GM12874 (cell line): ENCODE results near the gene HSPA1L.

Experiments used
- TF ChIP-seq, protein P1 (sequence below): IDR thresholded peaks from 2 replicates; pipeline ENCODE4 v1.5.1; 2011; ENCODE audit warnings: low read depth, mild to moderate bottlenecking, control low read depth, low read length, moderate library complexity; ENCODE audit not compliant: insufficient read depth

HSPA1L gene

DNA sequence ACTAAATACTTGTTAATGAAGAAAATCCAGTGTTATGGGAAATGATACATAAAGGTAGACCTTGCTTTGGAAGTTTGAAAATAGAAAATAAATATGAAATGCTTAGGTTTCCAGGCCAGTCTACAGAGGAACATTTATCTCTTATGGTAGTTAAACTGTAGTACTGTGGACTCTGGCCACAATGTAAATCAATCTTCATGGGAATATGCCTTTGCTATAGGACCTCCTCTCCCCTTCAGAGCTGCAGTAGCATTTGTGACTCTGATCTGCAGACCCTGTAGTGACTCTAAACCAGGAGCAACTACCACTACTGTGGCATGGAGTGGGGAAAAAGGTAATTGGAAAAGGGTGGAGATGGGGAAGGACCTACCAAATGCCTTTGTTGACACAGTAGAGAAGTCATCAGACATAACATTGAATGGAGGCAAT is 4.8 kb upstream of the HSPA1L start:
- TF ChIP-seq, protein P1, sequence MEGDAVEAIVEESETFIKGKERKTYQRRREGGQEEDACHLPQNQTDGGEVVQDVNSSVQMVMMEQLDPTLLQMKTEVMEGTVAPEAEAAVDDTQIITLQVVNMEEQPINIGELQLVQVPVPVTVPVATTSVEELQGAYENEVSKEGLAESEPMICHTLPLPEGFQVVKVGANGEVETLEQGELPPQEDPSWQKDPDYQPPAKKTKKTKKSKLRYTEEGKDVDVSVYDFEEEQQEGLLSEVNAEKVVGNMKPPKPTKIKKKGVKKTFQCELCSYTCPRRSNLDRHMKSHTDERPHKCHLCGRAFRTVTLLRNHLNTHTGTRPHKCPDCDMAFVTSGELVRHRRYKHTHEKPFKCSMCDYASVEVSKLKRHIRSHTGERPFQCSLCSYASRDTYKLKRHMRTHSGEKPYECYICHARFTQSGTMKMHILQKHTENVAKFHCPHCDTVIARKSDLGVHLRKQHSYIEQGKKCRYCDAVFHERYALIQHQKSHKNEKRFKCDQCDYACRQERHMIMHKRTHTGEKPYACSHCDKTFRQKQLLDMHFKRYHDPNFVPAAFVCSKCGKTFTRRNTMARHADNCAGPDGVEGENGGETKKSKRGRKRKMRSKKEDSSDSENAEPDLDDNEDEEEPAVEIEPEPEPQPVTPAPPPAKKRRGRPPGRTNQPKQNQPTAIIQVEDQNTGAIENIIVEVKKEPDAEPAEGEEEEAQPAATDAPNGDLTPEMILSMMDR = no peak

DNA sequence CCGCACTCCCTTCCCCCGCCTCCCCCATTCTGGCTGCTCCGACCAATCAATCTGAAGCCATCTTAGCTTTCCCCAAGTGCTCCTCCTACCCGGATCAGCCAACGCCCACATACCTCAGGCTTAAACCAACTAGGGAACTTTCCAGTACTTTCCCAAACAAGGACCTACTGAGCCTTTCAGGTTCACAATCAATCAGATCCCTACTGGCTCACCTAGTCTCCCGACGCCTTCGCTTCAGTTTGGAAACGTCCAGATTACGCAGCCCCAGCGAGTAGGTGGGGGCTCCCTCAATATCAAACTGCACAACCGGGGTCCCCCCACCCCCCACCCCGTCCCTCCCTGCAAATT is 432 bp downstream of the HSPA1L start:
- TF ChIP-seq, protein P1 = no peak

DNA sequence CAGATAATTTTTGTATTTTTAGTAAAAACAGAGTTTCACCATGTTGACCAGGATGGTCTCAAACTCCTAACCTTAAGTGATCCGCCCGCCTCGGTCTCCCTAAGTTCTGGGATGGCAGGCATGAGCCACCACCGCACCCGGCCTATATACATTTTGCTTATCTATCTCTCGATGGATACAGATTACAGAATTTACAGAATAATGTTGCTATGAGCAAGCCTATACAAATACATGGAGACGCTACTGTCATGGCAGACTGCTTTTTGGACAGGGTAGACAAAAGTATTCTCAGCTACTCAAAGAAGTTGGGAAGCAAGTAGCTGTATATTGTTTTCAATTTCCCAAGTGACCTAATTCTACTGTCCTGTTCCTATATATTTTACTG is 1.6 kb downstream of the HSPA1L start:
- TF ChIP-seq, protein P1 = no peak

DNA sequence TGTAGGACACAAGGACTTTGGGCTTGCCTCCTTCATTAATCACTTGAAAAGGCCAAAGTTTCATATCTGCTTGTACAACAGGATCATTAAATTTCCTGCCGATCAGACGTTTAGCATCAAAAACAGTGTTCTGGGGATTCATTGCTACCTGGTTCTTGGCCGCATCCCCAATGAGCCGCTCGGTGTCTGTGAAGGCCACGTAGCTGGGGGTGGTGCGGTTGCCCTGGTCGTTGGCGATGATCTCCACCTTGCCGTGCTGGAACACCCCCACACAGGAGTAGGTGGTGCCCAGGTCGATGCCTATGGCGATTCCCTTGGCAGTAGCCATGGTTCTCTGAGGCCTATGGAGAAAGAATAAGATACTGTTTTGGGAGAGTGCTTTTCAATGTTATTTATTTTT is 3.4 kb downstream of the HSPA1L start:
- TF ChIP-seq, protein P1 = no peak

DNA sequence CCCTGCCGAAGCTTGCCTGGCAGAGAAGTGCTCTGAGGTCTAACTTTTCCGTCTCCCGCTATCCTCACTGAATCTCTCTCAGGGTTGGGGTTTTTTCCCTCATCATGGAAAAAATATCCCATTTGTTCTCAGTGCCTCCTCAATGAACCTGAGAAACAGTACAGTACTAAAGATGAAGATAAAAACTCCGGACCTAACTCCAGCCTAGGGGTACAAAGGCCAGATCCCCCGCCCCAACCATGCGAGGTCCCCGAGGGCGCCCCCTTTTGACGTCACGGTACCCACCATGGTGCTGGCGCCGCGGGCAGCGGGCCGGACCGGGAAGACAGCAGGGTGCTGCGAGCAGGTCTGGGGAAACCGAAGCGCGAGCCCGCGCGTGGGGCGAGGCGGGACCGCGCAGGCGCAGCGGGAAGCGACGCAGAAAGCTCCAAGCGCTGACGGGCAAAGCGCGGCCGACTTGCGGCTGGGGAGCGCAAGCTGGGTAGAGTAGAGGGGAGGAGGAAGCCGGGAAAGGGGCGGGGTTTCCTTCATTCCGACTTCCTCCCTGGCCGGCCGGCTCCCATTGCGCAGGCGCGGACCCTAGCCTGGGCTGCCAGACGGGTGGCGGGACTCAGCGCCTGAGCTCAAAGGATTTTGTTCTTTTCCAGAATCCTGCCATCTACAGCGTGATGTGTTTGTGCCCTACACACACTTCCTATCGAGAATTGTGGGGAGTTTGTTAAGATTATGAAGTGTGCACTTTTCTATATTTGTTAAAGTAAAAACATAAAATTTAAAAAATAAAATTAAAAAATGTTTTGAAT is 8.4 kb downstream of the HSPA1L start, which contains the start of gene LSM2:
TSS of gene LSM2 (minus strand) at position 497 of the 803 bp plus-strand sequence. CDS start at position 288, 209 bp downstream.
- TF ChIP-seq, protein P1 = peak; percentile 28; the same call in 1 of the 2 replicates

DNA sequence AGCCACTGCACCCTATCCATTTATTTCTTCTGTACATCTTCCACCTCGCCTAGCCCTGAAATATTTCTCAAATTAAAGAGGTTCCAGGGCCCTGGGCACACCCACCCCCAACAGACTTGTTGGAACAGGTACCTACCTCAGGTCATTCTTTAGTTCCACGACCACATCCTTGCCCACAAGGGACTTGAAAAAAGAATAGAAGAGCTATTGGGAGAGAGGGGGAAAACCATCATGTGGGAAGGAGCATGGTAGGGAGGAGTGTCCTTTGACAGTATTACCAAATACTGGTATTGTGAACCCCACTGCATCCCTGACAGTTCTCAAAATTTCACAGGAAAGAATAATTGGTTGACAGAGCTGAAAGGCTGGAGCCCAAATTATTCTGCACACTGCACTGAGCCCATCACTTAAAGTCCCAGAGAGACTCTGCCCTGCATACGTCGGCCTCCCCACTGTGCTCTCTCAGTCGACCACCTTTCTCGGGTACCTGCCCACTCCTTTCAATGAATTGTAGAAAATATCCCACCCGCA is 9.1 kb downstream of the HSPA1L start:
- TF ChIP-seq, protein P1 = no peak

DNA sequence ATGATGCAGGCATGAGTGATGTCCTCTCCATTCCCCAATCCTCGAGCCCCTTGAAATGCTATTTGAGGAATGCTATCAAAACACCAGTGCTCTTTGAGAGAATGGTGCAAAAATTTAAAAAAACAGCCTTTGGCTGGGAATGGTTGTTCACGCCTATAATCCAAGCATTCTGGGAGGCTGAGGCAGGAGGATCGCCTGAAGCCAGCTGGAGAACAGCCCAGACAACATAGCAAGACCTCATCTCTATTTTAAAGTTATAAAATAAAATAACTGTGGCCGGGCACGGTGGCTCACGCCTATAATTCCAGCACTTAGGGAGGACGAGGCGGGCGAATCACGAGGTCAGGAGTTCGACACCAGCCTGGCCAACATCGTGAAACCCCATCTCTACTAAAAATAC is 15.3 kb downstream of the HSPA1L start:
- TF ChIP-seq, protein P1 = no peak
